GM10266 (cell line): Measurements from ENCODE around the gene E2F2.

ENCODE experiments used
- DNase-seq: peaks from one replicate; pipeline ENCODE4 v3.0.0; 2012; ENCODE audit errors: extremely low spot score
- TF ChIP-seq, protein P1 (sequence below): IDR thresholded peaks from 2 replicates; pipeline ENCODE4 v1.5.1; 2012; ENCODE audit warnings: mild to moderate bottlenecking, low read depth; ENCODE audit not compliant: control insufficient read depth, insufficient read depth; ENCODE audit errors: missing control alignments

The E2F2 gene

DNA sequence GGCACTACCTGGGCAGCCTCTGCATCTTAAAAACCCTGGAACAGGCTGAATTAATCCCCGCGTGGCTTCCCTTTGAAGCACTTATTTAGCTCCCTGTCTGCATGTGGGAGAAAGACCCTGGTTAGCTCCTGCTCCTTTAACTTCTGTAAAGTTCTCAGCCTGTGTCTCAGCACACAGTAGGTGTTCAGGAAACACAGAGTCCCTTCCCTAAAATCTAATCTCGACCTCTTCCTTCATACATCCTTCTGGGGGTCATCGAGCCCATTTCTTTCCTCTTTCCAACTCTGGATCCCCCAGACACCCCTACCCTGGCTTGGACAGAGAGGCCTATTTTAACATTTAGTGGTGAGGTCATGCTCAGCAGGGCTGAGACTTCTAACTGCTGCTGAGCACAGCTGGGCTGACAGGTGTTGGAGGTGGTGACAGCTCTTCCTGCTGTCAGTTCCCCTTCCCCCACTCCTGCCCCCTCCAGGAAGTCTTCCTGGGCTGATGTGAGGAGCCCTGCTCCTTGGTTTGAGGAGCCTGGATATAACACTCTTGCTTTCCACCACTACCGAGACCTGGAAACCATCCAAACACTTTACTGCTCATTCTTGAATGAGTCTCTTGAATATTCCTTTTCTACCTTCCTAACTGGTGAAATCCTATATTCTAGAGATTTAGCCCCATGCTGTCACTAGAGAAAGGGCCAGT is 5.3 kb downstream of the E2F2 start:
- peak; percentile 59 for DNase-seq
- TF ChIP-seq, protein P1, sequence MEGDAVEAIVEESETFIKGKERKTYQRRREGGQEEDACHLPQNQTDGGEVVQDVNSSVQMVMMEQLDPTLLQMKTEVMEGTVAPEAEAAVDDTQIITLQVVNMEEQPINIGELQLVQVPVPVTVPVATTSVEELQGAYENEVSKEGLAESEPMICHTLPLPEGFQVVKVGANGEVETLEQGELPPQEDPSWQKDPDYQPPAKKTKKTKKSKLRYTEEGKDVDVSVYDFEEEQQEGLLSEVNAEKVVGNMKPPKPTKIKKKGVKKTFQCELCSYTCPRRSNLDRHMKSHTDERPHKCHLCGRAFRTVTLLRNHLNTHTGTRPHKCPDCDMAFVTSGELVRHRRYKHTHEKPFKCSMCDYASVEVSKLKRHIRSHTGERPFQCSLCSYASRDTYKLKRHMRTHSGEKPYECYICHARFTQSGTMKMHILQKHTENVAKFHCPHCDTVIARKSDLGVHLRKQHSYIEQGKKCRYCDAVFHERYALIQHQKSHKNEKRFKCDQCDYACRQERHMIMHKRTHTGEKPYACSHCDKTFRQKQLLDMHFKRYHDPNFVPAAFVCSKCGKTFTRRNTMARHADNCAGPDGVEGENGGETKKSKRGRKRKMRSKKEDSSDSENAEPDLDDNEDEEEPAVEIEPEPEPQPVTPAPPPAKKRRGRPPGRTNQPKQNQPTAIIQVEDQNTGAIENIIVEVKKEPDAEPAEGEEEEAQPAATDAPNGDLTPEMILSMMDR, result no peak

DNA sequence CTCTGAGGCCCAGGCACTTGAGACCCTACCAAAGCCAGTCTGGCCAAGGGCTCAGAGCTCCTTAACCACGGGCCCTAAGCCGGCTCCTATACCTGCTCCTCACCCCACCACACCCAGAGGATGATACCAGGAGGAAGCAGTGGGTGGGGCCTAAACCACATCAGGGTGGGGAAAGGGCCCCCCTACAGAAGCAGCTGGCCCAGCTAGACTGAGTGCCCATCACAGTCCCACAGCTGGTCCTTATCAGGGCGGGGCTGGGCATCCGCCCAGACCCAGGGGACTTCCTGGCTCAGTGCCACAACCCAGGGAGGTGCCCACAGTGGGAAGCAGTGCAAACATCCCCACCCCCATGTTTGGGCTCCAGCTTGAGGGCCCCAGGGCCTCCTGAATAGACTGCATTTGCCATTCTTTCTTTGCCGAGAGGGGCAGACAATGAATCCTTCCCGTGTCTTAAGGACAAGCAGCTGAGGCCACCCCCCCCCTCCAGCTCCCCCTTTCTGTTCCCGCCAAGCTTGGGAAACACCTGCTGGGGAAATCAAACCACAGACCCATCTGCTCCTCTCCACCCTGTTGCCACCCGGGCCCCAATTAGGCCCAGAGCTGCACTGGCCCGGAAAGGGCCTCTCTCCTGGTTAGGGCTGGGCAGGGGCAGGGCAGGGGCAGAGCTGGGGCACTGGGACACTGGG is 6.2 kb downstream of the E2F2 start:
- no peak for DNase-seq
- TF ChIP-seq, protein P1, result no peak

DNA sequence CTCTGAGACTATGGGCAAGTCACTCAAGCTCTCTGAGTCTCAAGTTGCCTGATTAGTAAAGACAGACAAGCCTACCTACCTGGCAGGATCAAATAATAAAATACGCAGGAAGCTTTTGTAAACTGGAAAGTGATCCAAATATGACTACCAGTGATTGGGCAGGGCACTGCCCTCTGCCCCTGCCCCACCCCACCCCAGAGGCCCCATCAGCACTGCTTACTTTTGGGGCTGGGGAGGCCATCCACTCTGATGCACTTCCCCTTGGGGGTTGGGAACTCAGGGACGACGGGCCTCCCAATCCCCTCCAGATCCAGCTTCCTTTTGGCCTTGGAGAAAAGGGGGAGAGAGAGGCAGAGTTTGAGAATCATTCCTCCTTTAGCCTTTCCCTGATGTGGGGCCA is 6.9 kb downstream of the E2F2 start:
- DNase-seq, result no peak
- TF ChIP-seq, protein P1, result no peak

DNA sequence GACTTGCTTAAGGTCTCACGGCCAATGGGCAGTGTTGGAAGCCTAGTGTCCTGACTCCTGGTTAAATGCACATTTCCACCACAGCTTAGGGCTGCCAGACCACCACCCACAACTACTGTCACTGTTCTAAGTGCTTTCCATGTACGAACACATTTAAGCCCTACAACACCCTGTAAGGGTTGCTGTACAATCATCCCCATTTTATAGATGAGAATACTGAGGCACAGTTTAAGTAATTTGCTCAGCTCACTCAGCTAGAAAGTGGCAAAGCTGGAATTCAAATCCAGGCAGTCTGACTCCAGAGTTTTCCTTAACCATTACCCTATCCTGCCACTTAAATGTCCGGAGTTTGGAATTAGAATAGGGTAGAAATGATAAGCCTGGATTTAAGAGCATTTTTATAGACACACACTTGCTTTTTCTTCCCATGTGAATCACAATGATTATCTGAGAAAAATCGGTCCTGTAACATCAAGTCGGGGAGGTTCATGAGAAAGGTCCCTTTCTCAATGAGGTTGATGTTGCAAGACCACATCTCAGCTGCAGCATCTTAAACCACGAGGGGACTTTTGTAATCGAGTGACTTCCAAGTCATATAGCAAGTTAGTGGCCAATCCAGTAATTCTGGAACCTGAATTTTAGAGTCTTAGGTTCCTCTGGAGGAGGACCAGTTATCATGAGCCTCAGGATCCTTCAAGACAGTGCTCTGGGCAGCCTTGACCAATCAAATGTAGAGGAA is 8.6 kb downstream of the E2F2 start:
- TF ChIP-seq, protein P1, result no peak

DNA sequence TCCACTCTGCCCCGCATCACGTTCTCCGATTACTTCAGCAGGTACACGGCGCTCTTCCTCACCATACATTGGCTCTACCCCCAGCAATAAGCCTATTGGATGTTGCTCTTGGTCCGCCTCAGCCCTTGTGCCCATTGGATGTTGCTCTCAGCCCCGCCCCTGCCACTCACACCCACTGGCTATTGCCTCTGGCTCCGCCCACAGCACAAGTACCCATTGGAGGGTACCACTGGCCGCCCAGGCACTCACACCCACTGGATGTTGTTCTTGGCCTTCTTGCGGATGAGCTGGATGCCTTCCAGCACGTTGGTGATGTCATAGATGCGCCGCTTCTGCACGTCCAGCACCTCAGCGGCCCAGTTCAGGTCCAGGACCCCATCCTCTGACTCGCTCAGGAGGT is 9.4 kb downstream of the E2F2 start:
- DNase-seq, result no peak
- TF ChIP-seq, protein P1, result no peak

More for the DNA sequence above, 8.6 kb downstream of the E2F2 start:
- DNase-seq, result peak; percentile 53

DNA sequence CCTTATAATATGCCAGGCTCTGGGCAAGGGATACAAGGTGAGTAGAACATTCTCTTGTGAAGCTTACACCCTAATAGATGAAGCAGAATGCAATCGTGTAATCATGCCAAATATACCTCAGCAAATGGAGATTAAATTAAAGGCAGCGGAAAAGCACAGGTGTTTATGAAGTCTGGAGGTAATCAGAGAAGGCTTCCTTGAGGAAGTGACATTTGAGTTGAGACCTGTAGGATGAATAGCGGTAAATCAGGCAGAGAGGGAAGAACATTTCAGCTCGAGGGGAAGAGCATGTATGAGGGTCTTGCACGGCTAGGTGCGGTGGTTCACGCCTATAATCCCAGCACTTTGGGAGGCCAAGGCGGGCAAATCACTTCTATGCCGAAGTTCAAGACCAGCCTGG is 13.5 kb downstream of the E2F2 start:
- TF ChIP-seq, protein P1, result no peak
- DNase-seq, result no peak
